IMR-90 (cell line): ENCODE results near the gene LRRC8C. TPM values are rescaled to one million over a fixed set of nuclear protein-coding genes. Genes with fewer than 3 reads are reported as not detected.

ENCODE experiments used
- ATAC-seq: fragments of 200-7000 bp; cut with Tn5 transposase; 2 replicates; pipeline ENCODE4 v1.9.1; 2020; ENCODE audit warnings: low read depth, mild to moderate bottlenecking, moderate library complexity
- BruUV-seq: library from RNA; stranded (reverse); fragments of 400-500 nt; replicated peaks from 2 replicates; lab custom pipeline; 2021; lab: Mats Ljungman, UMichigan
- CTCF ChIA-PET: fragments of 300-600 bp; formaldehyde crosslinking; extraction: SDS; loops from one replicate; lab custom pipeline; 2021; ENCODE audit warnings: antibody characterized with exemption; lab: Yijun Ruan, JAX
- POLR2A ChIA-PET: fragments of 300-600 bp; sonication (Branson Sonifier 250); formaldehyde crosslinking; loops from one replicate; lab custom pipeline; 2022; ENCODE audit warnings: antibody characterized with exemption; ENCODE audit not compliant: unreplicated experiment; lab: Charles Lee
- DNase-seq: peaks from one replicate; pipeline ENCODE4 v3.0.0; 2013
- H2AFZ ChIP-seq: replicated peaks from 2 replicates; pipeline ENCODE3; 2013; ENCODE audit warnings: low read length, mild to moderate bottlenecking; ENCODE audit not compliant: poor library complexity
- H2AK5ac ChIP-seq: 2 replicates; pipeline ENCODE4 v1.6.1; 2013; ENCODE audit warnings: low read depth, low read length, inconsistent platforms
- H2AK9ac ChIP-seq: replicated peaks from 2 replicates; pipeline ENCODE3; 2013; ENCODE audit warnings: mild to moderate bottlenecking, low read depth, low read length, moderate library complexity; ENCODE audit not compliant: poor library complexity
- H2BK120ac ChIP-seq: 2 replicates; pipeline ENCODE4 v1.6.1; 2013; ENCODE audit warnings: low read depth, low read length, inconsistent platforms
- H2BK15ac ChIP-seq: 3 replicates; pipeline ENCODE4 v1.6.1; 2013; ENCODE audit warnings: low read depth, low read length, inconsistent platforms
- H2BK20ac ChIP-seq: 2 replicates; pipeline ENCODE4 v1.6.1; 2013; ENCODE audit warnings: low read depth, mild to moderate bottlenecking, inconsistent platforms, low read length, moderate library complexity
- H2BK5ac ChIP-seq: 2 replicates; pipeline ENCODE4 v1.6.1; 2013; ENCODE audit warnings: mild to moderate bottlenecking, low read depth, low read length, inconsistent platforms; ENCODE audit not compliant: poor library complexity, severe bottlenecking
- H3K14ac ChIP-seq: replicated peaks from 2 replicates; pipeline ENCODE4 v1.6.1; 2013; ENCODE audit warnings: low read depth, low read length, inconsistent platforms
- H3K18ac ChIP-seq: 2 replicates; pipeline ENCODE4 v1.6.1; 2013; ENCODE audit warnings: low read depth, low read length, control low read depth
- H3K23ac ChIP-seq: 2 replicates; pipeline ENCODE4 v1.6.1; 2013; ENCODE audit warnings: low read depth, low read length, inconsistent platforms
- H3K27ac ChIP-seq: 2 replicates; pipeline ENCODE4 v1.5.1; 2013; ENCODE audit warnings: mild to moderate bottlenecking, control low read depth, low read length; ENCODE audit not compliant: insufficient read depth
- H3K27me3 ChIP-seq: 2 replicates; pipeline ENCODE4 v1.6.1; 2013; ENCODE audit warnings: low read length; ENCODE audit not compliant: control insufficient read depth, insufficient read depth
- H3K36me3 ChIP-seq: 2 replicates; pipeline ENCODE4 v1.6.1; 2013; ENCODE audit warnings: low read length, mixed read lengths; ENCODE audit not compliant: control insufficient read depth, insufficient read depth
- H3K4ac ChIP-seq: 2 replicates; pipeline ENCODE4 v1.6.1; 2013; ENCODE audit warnings: low read depth, low read length, inconsistent platforms
- H3K4me1 ChIP-seq: 2 replicates; pipeline ENCODE4 v1.6.1; 2013; ENCODE audit warnings: low read length, mixed read lengths; ENCODE audit not compliant: control insufficient read depth, insufficient read depth
- H3K4me2 ChIP-seq: 2 replicates; pipeline ENCODE4 v1.6.1; 2013; ENCODE audit warnings: low read depth, mild to moderate bottlenecking, control low read depth, low read length, moderate library complexity
- H3K4me3 ChIP-seq: 2 replicates; pipeline ENCODE4 v1.5.1; 2013; ENCODE audit warnings: low read depth, mild to moderate bottlenecking, control low read depth, low read length, moderate library complexity; ENCODE audit not compliant: insufficient read depth
- H3K56ac ChIP-seq: 2 replicates; pipeline ENCODE4 v1.6.1; 2013; ENCODE audit warnings: low read length, inconsistent platforms; ENCODE audit not compliant: insufficient read depth; ENCODE audit errors: extremely low read depth
- H3K79me1 ChIP-seq, 2 experiments: 2 replicates each; pipeline ENCODE4 v1.6.1; 2013; ENCODE audit warnings: low read length in 2 of 2, inconsistent platforms in 1 of 2, low read depth in 1 of 2
- H3K9ac ChIP-seq: 2 replicates; pipeline ENCODE4 v1.6.1; 2013; ENCODE audit warnings: low read depth, low read length, control low read depth
- H3K9me1 ChIP-seq: 2 replicates; pipeline ENCODE4 v1.6.1; 2013; ENCODE audit warnings: low read length, inconsistent platforms; ENCODE audit not compliant: insufficient read depth
- H3K9me3 ChIP-seq: 2 replicates; pipeline ENCODE4 v1.6.1; 2013; ENCODE audit warnings: low read length; ENCODE audit not compliant: control insufficient read depth, insufficient read depth
- H4K20me1 ChIP-seq: 2 replicates; pipeline ENCODE4 v1.6.1; 2013; ENCODE audit warnings: low read length, inconsistent platforms; ENCODE audit not compliant: insufficient read depth
- H4K5ac ChIP-seq: 2 replicates; pipeline ENCODE4 v1.6.1; 2013; ENCODE audit warnings: mild to moderate bottlenecking, low read depth, low read length, control low read depth
- H4K8ac ChIP-seq, 2 experiments: 2 replicates each; pipeline ENCODE4 v1.6.1; 2013; ENCODE audit warnings: low read depth in 2 of 2, low read length in 2 of 2, control low read depth in 1 of 2, inconsistent platforms in 1 of 2
- H4K91ac ChIP-seq: 2 replicates; pipeline ENCODE4 v1.6.1; 2013; ENCODE audit warnings: low read depth, low read length, inconsistent platforms; ENCODE audit not compliant: insufficient read depth
- BHLHE40 ChIP-seq: fragments of 150-350 bp; IDR thresholded peaks from 2 replicates; pipeline ENCODE4 v1.6.1; 2016; ENCODE audit warnings: mild to moderate bottlenecking, low read depth, low read length
- CEBPB ChIP-seq: IDR thresholded peaks from 2 replicates; pipeline ENCODE4 v1.6.1; 2012; ENCODE audit warnings: low read depth, low read length, improper control_type of control experiment
- CHD1 ChIP-seq: IDR thresholded peaks from 2 replicates; pipeline ENCODE4 v1.6.1; 2012; ENCODE audit warnings: low read depth, low read length, improper control_type of control experiment
- FOS ChIP-seq: fragments of 150-350 bp; IDR thresholded peaks from 2 replicates; pipeline ENCODE4 v1.6.1; 2016; ENCODE audit warnings: low read depth, low read length
- MAFK ChIP-seq: IDR thresholded peaks from 2 replicates; pipeline ENCODE4 v1.6.1; 2012; ENCODE audit warnings: low read depth, low read length, improper control_type of control experiment
- MAZ ChIP-seq: IDR thresholded peaks from 2 replicates; pipeline ENCODE4 v1.6.1; 2012; ENCODE audit warnings: low read depth, mild to moderate bottlenecking, low read length, improper control_type of control experiment, moderate library complexity, borderline replicate concordance
- MXI1 ChIP-seq: IDR thresholded peaks from 2 replicates; pipeline ENCODE4 v1.6.1; 2012; ENCODE audit warnings: low read depth, mild to moderate bottlenecking, low read length, moderate library complexity, borderline replicate concordance
- NFE2L2 ChIP-seq: fragments of 150-350 bp; IDR thresholded peaks from 2 replicates; pipeline ENCODE4 v1.6.1; 2016; ENCODE audit warnings: low read depth, mild to moderate bottlenecking, low read length
- POLR2A ChIP-seq: IDR thresholded peaks from 2 replicates; pipeline ENCODE4 v1.6.1; 2012; ENCODE audit warnings: mild to moderate bottlenecking, low read depth, low read length
- RAD21 ChIP-seq: IDR thresholded peaks from 2 replicates; pipeline ENCODE4 v1.6.1; 2012; ENCODE audit warnings: low read length, improper control_type of control experiment
- RCOR1 ChIP-seq: IDR thresholded peaks from 2 replicates; pipeline ENCODE4 v1.6.1; 2012; ENCODE audit warnings: mild to moderate bottlenecking, low read length, improper control_type of control experiment; ENCODE audit not compliant: insufficient replicate concordance
- RFX5 ChIP-seq: IDR thresholded peaks from 2 replicates; pipeline ENCODE4 v1.8.0; 2012; ENCODE audit warnings: low read depth, mild to moderate bottlenecking, low read length, moderate library complexity
- SMC3 ChIP-seq: fragments of 150-350 bp; IDR thresholded peaks from 2 replicates; pipeline ENCODE4 v1.6.1; 2016; ENCODE audit warnings: low read depth, mild to moderate bottlenecking, antibody characterized with exemption, low read length, moderate library complexity
- WGBS, 2 experiments: methylation state at CpG; one replicate each; pipeline versions ENCODE4 v1.1.5 to v1.1.7; 2013; ENCODE audit warnings: missing lambda C conversion rate in 2 of 2; ENCODE audit not compliant: insufficient read length in 1 of 2; ENCODE audit errors: extremely low coverage in 2 of 2; 5-methylcytosine and 5-hydroxymethylcytosine counted together
- dilution Hi-C: fragments of 300-500 bp; cut with HindIII; formaldehyde crosslinking; loops from one replicate; pipeline ENCODE4 v1.14.3; 2018; ENCODE audit warnings: low sequenced_read_pairs; ENCODE audit not compliant: unreplicated experiment
- in situ Hi-C: fragments of 300-500 bp; cut with MboI; formaldehyde crosslinking; loops from 3 replicates; pipeline ENCODE4 v1.14.3; 2019; ENCODE audit warnings: low sequenced_read_pairs, inconsistent platforms, mixed read lengths
- intact Hi-C: fragments of 100-400 bp; cut with micrococcal nuclease; formaldehyde crosslinking; loops from 2 replicates; pipeline ENCODE4 v1.10.0; 2022
- polyA plus RNA-seq, 3 experiments: library from polyadenylated mRNA; depleted of rRNA; stranded (reverse); fragments of >200 nt; gene quantifications; 2 replicates each; pipeline ENCODE4 v1.2.3, GENCODE V29; 2012; ENCODE audit warnings: low replicate concordance in 1 of 3
- total RNA-seq: library from RNA; depleted of rRNA; stranded (reverse); fragments of >200 nt; gene quantifications from 2 replicates; pipeline ENCODE4 v1.2.3, GENCODE V29; 2012
- TF ChIP-seq, protein P1 (sequence below): fragments of 150-350 bp; IDR thresholded peaks from 2 replicates; pipeline ENCODE4 v1.6.1; 2017; ENCODE audit warnings: mild to moderate bottlenecking, antibody characterized with exemption, low read length, low read depth
- TF ChIP-seq, protein P2 (sequence below): conservative IDR thresholded peaks from 2 replicates; pipeline ENCODE4 v1.5.1; 2012; ENCODE audit warnings: mild to moderate bottlenecking, low read depth, low read length, improper control_type of control experiment

LRRC8C gene
- total and polyA plus RNA-seq, 2 of the 4 experiments (the other 2 are of a cell fraction): 6.5 to 12.9 TPM

DNA sequence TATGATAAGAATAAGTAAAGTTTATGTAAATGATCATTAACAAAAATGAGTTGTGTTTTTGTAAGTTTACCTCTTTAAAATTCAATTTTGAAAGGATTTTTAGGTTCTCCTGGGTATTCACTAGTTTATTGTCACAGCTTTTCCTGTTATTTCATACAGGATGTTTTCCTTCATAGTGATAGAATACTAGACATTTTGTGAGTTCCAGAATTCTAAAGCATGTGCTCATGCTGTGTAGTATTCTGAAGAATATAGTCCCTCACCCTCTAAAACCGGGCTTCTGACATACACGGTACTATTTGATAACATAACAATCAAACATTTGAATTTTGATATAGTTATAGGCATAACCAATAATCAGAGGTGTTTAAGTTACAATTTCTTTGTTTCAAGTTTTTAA, 10.7 kb downstream of the LRRC8C start:
- in situ Hi-C loops (no loop called here), intact Hi-C loops (loop anchor here (10.0 kb wide), 1 partner anchor 1889 kb away; no protein-coding TSS in a partner anchor), dilution Hi-C loops (no loop called here)
- Histone ChIP-seq H3K4me3 (no peak overlapping the region), H2AK9ac (no peak overlapping the region), H3K9ac (no peak overlapping the region), H2AK5ac (no peak overlapping the region), H2AFZ (no peak overlapping the region), H3K9me3 (no peaks in the 10 kb centered on the region), H2BK15ac (no peak overlapping the region), H3K14ac (no peak overlapping the region), H3K18ac (no peak overlapping the region), H4K20me1 (no peaks in the 10 kb centered on the region; the same call in none of the 2 replicates), H3K27ac (no peak overlapping the region), H3K36me3 (no peaks in the 10 kb centered on the region), H3K9me1 (peaks cover 3% of the 10 kb centered on the region; the same call in 1 of the 2 replicates), H3K56ac (no peak overlapping the region), H4K8ac (no peak overlapping the region), H2BK5ac (no peak overlapping the region), H3K4me2 (no peak overlapping the region), H3K27me3 (no peaks in the 10 kb centered on the region), H4K91ac (no peak overlapping the region), H2BK120ac (no peak overlapping the region), H3K4ac (no peak overlapping the region), H4K5ac (no peak overlapping the region), H3K4me1 (no peaks in the 10 kb centered on the region; the same call in 1 of the 2 replicates), H2BK20ac (no peak overlapping the region), H3K79me1 (peaks cover 9 to 34% of the 10 kb centered on the region in 2 experiments), H3K23ac (no peak overlapping the region)
- CTCF ChIA-PET: no interaction called here
- BruUV-seq: no TSS peak
- no CpG with 5 or more reads among the region's 2 CpGs for WGBS, 2 experiments
- TF ChIP-seq FOS (no peak), MXI1 (no peak), POLR2A (no peak), BHLHE40 (no peak), RAD21 (no peak), SMC3 (no peak), RFX5 (no peak), NFE2L2 (no peak), MAZ (no peak), MAFK (no peak), CHD1 (no peak), CEBPB (no peak), RCOR1 (no peak)
- TF ChIP-seq, protein P1, sequence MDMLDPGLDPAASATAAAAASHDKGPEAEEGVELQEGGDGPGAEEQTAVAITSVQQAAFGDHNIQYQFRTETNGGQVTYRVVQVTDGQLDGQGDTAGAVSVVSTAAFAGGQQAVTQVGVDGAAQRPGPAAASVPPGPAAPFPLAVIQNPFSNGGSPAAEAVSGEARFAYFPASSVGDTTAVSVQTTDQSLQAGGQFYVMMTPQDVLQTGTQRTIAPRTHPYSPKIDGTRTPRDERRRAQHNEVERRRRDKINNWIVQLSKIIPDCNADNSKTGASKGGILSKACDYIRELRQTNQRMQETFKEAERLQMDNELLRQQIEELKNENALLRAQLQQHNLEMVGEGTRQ: no peak
- TF ChIP-seq, protein P2, sequence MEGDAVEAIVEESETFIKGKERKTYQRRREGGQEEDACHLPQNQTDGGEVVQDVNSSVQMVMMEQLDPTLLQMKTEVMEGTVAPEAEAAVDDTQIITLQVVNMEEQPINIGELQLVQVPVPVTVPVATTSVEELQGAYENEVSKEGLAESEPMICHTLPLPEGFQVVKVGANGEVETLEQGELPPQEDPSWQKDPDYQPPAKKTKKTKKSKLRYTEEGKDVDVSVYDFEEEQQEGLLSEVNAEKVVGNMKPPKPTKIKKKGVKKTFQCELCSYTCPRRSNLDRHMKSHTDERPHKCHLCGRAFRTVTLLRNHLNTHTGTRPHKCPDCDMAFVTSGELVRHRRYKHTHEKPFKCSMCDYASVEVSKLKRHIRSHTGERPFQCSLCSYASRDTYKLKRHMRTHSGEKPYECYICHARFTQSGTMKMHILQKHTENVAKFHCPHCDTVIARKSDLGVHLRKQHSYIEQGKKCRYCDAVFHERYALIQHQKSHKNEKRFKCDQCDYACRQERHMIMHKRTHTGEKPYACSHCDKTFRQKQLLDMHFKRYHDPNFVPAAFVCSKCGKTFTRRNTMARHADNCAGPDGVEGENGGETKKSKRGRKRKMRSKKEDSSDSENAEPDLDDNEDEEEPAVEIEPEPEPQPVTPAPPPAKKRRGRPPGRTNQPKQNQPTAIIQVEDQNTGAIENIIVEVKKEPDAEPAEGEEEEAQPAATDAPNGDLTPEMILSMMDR: no peak
- no peak for ATAC-seq
- no peak for DNase-seq
- POLR2A ChIA-PET: no interaction called here
